ENCODE data around the gene CA11. TPM values are rescaled to one million over a fixed set of nuclear protein-coding genes. Genes with fewer than 3 reads are reported as not detected.

The CA11 gene
- total RNA-seq, 3 donors from 2014 or later, result 1.8 to 19.9 (median 3.7) TPM

GRCh38 chr19:48618916-48619691 is 26.9 kb downstream of the CA11 start, which contains the start of the genes RPL18 and SPHK2:
RPL18 (minus strand) TSS chr19:48619178; CDS start chr19:48619143, 35 bp downstream.
SPHK2 (plus strand) TSS chr19:48619506; CDS start chr19:48620515, 1,009 bp downstream.
- Histone ChIP-seq H3K4me1 (ENCODE audit: low read depth) (peaks cover 44% of the 10 kb centered on the region), H3K36me3 (ENCODE audit: low read depth) (peaks cover 3% of the 10 kb centered on the region)
- intact Hi-C loops (cut with DNase I, micrococcal nuclease), result no loop called here

GRCh38 chr19:48618278-48618915 is 27.6 kb downstream of the CA11 start:
- peaks cover 3% of the 10 kb centered on the region for H3K36me3 ChIP-seq (ENCODE audit: low read depth)
- intact Hi-C loops (cut with DNase I, micrococcal nuclease), result no loop called here
- no peaks in the 10 kb centered on the region for H3K9me3 ChIP-seq
- DNase-seq (peak in 1 of 3 donors; percentile 53), ATAC-seq (no peak)
- no peak for TF ChIP-seq CTCF (IDR thresholded peaks at IDR 0.05)
- peaks cover 38% of the 10 kb centered on the region for H3K4me1 ChIP-seq (ENCODE audit: low read depth)
- H3K4me3 ChIP-seq, result peak overlapping the region; percentile 86

More at GRCh38 chr19:48618916-48619691, 26.9 kb downstream of the CA11 start, which contains the start of the genes RPL18 and SPHK2:
- Histone ChIP-seq H3K4me3 (peak within 1 kb of the TSS; percentile 86), H3K9me3 (no peaks in the 10 kb centered on the region)
- peak; percentile 74 for ATAC-seq
- DNase-seq, result peak; percentile 96 to 99 (median 97)
- peak; percentile 7 for TF ChIP-seq CTCF (IDR thresholded peaks at IDR 0.05)

- ATAC-seq (no peak), DNase-seq (peak in 1 of 3 donors; percentile 57)
- no peak for TF ChIP-seq CTCF (IDR thresholded peaks at IDR 0.05)
- peaks cover 40% of the 10 kb centered on the region for H3K4me1 ChIP-seq (ENCODE audit: low read depth)
- no peak overlapping the region for H3K4me3 ChIP-seq
- H3K9me3 ChIP-seq, result no peaks in the 10 kb centered on the region
- intact Hi-C loops (cut with DNase I, micrococcal nuclease), result no loop called here
- peaks cover 3% of the 10 kb centered on the region for H3K36me3 ChIP-seq (ENCODE audit: low read depth)
Measured at GRCh38 chr19:48617146-48617937, 28.6 kb downstream of the CA11 start.

- peak in 1 of 3 donors; percentile 57 for DNase-seq
- TF ChIP-seq CTCF (IDR thresholded peaks at IDR 0.05), result no peak
- no peak for ATAC-seq
- Histone ChIP-seq H3K4me3 (no peak overlapping the region), H3K36me3 (ENCODE audit: low read depth) (peaks cover 3% of the 10 kb centered on the region), H3K4me1 (ENCODE audit: low read depth) (peaks cover 46% of the 10 kb centered on the region), H3K9me3 (no peaks in the 10 kb centered on the region)
- intact Hi-C loops (cut with DNase I, micrococcal nuclease), result no loop called here
Measured at GRCh38 chr19:48616491-48617056, 29.4 kb downstream of the CA11 start.

GRCh38 chr19:48616041-48616436 is 29.9 kb downstream of the CA11 start:
- ATAC-seq (no peak), DNase-seq (no peak)
- no peak for TF ChIP-seq CTCF (IDR thresholded peaks at IDR 0.05)
- Histone ChIP-seq H3K36me3 (ENCODE audit: low read depth) (peaks cover 3% of the 10 kb centered on the region), H3K4me1 (ENCODE audit: low read depth) (peaks cover 46% of the 10 kb centered on the region), H3K9me3 (no peaks in the 10 kb centered on the region), H3K4me3 (no peak overlapping the region)
- intact Hi-C loops (cut with DNase I, micrococcal nuclease), result no loop called here

Data from mucosa of descending colon (tissue), 3 donors.